Endodermal cell (in vitro differentiated cells): ENCODE results near the gene SLC2A2. TPM values are rescaled to one million over a fixed set of nuclear protein-coding genes. Genes with fewer than 3 reads are reported as not detected.
A peak's percentile ranks its signal among the peaks of the same experiment; 100 is the strongest.

Source experiments
- DNase-seq: peaks from one replicate; pipeline ENCODE4 v3.0.0-alpha.2; 2017
- H3K27ac ChIP-seq: 2 replicates; pipeline ENCODE4 v1.5.1; 2013; ENCODE audit warnings: mild to moderate bottlenecking, low read depth, low read length, moderate library complexity
- H3K27me3 ChIP-seq: 2 replicates; pipeline ENCODE4 v1.6.1; 2013; ENCODE audit warnings: mild to moderate bottlenecking, low read length, moderate library complexity; ENCODE audit not compliant: insufficient read depth, control insufficient read depth, poor library complexity, severe bottlenecking
- H3K36me3 ChIP-seq: 2 replicates; pipeline ENCODE4 v1.7.0; 2013; ENCODE audit warnings: mild to moderate bottlenecking, low read length, moderate library complexity; ENCODE audit not compliant: control insufficient read depth, insufficient read depth
- H3K4me1 ChIP-seq: one replicate; pipeline ENCODE4 v1.7.0; 2013; ENCODE audit warnings: low read length; ENCODE audit not compliant: control insufficient read depth, insufficient read depth
- H3K4me3 ChIP-seq: 2 replicates; pipeline ENCODE4 v1.5.1; 2013; ENCODE audit warnings: mild to moderate bottlenecking, low read length, moderate library complexity
- H3K9ac ChIP-seq: 2 replicates; pipeline ENCODE4 v1.6.1; 2013; ENCODE audit warnings: mild to moderate bottlenecking, low read length, moderate library complexity; ENCODE audit not compliant: poor library complexity, severe bottlenecking; ENCODE audit errors: extremely low read depth
- H3K9me3 ChIP-seq: 2 replicates; pipeline ENCODE4 v1.6.1; 2013; ENCODE audit warnings: mild to moderate bottlenecking, low read length, moderate library complexity; ENCODE audit not compliant: control insufficient read depth
- H3K27ac Mint-ChIP-seq: 2 replicates; pipeline ENCODE4 v1.8.0; 2020; ENCODE audit warnings: mixed read lengths
- H3K27me3 Mint-ChIP-seq: 2 replicates; pipeline ENCODE4 v1.8.0; 2021; ENCODE audit warnings: mild to moderate bottlenecking, mixed read lengths; ENCODE audit not compliant: insufficient read depth
- H3K36me3 Mint-ChIP-seq: 2 replicates; pipeline ENCODE4 v1.8.0; 2020; ENCODE audit warnings: low read depth, mixed read lengths
- H3K4me1 Mint-ChIP-seq: 2 replicates; pipeline ENCODE4 v1.8.0; 2020; ENCODE audit warnings: mixed read lengths
- H3K4me3 Mint-ChIP-seq: 2 replicates; pipeline ENCODE4 v1.8.0; 2020; ENCODE audit warnings: mild to moderate bottlenecking, moderate library complexity, mixed read lengths
- H3K9me3 Mint-ChIP-seq: 2 replicates; pipeline ENCODE4 v1.8.0; 2020; ENCODE audit warnings: mild to moderate bottlenecking, mixed read lengths
- WGBS, 2 experiments: methylation state at CpG; one replicate each; pipeline versions ENCODE4 v1.1.5 to v1.1.7; 2013; ENCODE audit warnings: missing lambda C conversion rate in 2 of 2, mixed read lengths in 1 of 2; ENCODE audit not compliant: insufficient coverage in 1 of 2, insufficient read length in 1 of 2; 5-methylcytosine and 5-hydroxymethylcytosine counted together
- total RNA-seq, 2 donors: library from RNA; stranded (reverse); fragmentation: NEBNext Ultra II Directional in 1 of 2; extraction: Animal tissue kit (Norgen Biotek cat#: 25700) in 1 of 2; gene quantifications; 2 replicates in 1 of 2; 3 replicates in 1 of 2; pipeline ENCODE4 v1.2.1, GENCODE V29; 2021
- TF ChIP-seq, protein P1 (sequence below): fragments of 200-600 bp; sonication (generic); conservative IDR thresholded peaks from 2 replicates; pipeline ENCODE4 v1.5.0; 2021; ENCODE audit warnings: antibody characterized with exemption, mild to moderate bottlenecking

Gene SLC2A2
- total RNA-seq, 2 donors from 2014 or later: 0.24 to 0.51 TPM

DNA sequence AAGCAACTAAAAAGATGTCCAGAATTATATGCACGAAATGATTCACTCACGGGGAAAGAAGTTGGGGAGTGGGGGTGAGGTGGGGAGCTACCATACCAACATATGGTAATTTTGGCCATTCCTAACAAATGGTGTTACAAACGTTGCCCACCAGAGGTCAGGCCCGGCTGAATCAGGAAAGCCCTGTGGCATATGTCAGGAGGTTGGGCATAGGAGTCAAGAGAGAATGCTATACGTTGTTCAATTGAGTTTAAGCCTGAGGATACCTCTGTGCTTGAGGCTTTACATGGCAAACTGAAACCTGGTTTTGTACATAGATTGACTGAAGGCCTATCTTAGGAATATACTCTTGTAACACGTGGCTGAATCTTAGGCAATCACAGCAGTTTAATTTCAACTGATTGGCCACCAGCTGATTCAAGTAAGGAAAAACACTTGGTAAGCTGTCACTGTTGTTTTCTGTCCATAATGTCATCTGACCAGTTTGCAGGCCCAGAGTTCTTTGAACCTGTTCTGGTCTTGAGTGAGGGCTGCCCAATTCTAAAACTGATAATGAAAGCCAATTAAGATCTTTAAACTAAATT lies 23.4 kb upstream of the SLC2A2 start:
- H3K4me3 ChIP-seq: no peak overlapping the region
- DNase-seq: peak; percentile 90
- no peaks in the 10 kb centered on the region for H3K9me3 ChIP-seq
- H3K36me3 Mint-ChIP-seq: no peaks in the 10 kb centered on the region
- no peak overlapping the region for H3K9ac ChIP-seq
- H3K4me1 Mint-ChIP-seq: peaks cover 14% of the 10 kb centered on the region
- no peak overlapping the region for H3K27ac Mint-ChIP-seq
- H3K36me3 ChIP-seq: no peaks in the 10 kb centered on the region
- H3K27ac ChIP-seq: no peak overlapping the region
- H3K4me3 Mint-ChIP-seq: no peak overlapping the region
- H3K27me3 ChIP-seq: no peaks in the 10 kb centered on the region
- TF ChIP-seq, protein P1, sequence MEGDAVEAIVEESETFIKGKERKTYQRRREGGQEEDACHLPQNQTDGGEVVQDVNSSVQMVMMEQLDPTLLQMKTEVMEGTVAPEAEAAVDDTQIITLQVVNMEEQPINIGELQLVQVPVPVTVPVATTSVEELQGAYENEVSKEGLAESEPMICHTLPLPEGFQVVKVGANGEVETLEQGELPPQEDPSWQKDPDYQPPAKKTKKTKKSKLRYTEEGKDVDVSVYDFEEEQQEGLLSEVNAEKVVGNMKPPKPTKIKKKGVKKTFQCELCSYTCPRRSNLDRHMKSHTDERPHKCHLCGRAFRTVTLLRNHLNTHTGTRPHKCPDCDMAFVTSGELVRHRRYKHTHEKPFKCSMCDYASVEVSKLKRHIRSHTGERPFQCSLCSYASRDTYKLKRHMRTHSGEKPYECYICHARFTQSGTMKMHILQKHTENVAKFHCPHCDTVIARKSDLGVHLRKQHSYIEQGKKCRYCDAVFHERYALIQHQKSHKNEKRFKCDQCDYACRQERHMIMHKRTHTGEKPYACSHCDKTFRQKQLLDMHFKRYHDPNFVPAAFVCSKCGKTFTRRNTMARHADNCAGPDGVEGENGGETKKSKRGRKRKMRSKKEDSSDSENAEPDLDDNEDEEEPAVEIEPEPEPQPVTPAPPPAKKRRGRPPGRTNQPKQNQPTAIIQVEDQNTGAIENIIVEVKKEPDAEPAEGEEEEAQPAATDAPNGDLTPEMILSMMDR: peak; percentile 84
- WGBS, 2 experiments: 13% methylated on average over 6 of the region's 6 CpGs
- peaks cover 2% of the 10 kb centered on the region for H3K27me3 Mint-ChIP-seq
- no peaks in the 10 kb centered on the region for H3K9me3 Mint-ChIP-seq
- H3K4me1 ChIP-seq: no peaks in the 10 kb centered on the region

DNA sequence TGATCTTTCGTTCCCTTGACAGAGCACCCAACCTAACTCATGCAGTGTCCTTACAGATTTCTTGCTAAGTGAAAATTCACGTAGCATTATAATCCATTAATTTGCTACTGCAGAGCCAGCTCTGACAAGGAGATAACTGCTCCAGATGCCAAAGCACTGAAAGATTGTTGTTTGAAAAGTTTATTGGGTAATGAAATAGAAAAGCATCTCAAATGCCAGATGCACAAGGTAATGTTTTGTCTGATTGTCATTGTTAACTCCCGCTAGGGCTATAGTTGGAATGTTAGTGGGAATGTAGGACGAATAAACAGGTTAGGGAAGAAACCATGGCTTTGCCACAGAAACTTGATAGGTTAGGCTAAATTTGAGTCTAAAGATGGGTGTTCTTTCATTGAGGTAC lies 20.2 kb upstream of the SLC2A2 start:
- no peak overlapping the region for H3K27ac ChIP-seq
- Mint-ChIP-seq H3K4me1 (peaks cover 29% of the 10 kb centered on the region), H3K9me3 (no peaks in the 10 kb centered on the region), H3K36me3 (no peaks in the 10 kb centered on the region), H3K27me3 (no peaks in the 10 kb centered on the region), H3K27ac (no peak overlapping the region), H3K4me3 (no peak overlapping the region)
- H3K9ac ChIP-seq: no peak overlapping the region
- no peaks in the 10 kb centered on the region for H3K4me1 ChIP-seq
- WGBS, 2 experiments: 78 to 100% methylated on average over 2 to 4 of the region's 4 CpGs
- DNase-seq: no peak
- H3K36me3 ChIP-seq: no peaks in the 10 kb centered on the region
- no peaks in the 10 kb centered on the region for H3K9me3 ChIP-seq
- TF ChIP-seq, protein P1: no peak
- H3K4me3 ChIP-seq: no peak overlapping the region
- no peaks in the 10 kb centered on the region for H3K27me3 ChIP-seq

DNA sequence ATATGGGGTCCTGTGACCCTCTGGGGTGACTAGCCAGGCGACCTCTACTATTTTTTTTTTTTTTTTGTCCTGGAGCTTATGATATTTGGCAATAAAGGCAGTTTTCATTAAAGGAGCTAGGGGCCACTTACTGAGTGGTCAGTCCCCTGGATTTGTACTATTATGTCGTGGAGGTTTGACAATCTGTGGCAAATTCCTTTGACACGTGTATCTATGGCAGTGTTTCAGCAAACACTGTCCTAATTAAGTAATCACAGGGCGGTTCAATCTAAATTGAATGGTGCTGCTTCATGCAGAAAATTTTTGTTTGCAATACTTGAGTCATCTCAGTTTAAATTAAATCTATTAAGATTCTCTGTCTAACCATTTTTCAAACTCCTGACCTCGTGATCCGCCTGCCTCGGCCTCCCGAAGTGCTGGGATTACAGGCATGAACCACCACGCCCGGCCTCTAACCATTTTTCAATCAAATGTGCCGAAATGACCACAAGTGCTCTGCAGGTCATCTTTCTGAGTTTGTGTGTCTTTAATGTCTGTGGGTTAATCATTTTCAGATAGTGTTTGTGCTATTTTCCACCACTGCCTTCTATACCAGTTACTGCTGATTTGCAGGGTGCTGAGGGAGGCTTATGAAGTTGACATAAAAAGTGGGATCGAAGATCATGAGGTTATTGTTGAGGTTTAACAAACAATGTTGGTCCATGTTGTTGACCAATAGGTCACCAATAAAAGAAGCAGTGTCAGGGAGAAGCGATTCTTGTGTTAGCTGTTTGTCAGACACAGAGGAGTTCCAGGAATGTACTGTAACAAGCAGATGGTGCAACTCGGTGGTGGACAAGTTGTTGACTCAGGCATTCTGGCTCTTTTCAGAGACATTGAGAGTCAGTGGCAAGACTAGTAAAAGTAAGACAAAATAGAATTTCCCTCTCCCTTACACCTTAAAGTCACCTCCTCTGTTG lies 18.6 kb upstream of the SLC2A2 start:
- Histone ChIP-seq H3K36me3 (no peaks in the 10 kb centered on the region), H3K4me1 (no peaks in the 10 kb centered on the region), H3K9me3 (no peaks in the 10 kb centered on the region), H3K27me3 (no peaks in the 10 kb centered on the region), H3K9ac (no peak overlapping the region), H3K4me3 (no peak overlapping the region), H3K27ac (no peak overlapping the region)
- TF ChIP-seq, protein P1: no peak
- H3K27me3 Mint-ChIP-seq: no peaks in the 10 kb centered on the region
- 95% methylated on average over 6 to 14 of the region's 14 CpGs for WGBS, 2 experiments
- no peak overlapping the region for H3K4me3 Mint-ChIP-seq
- H3K27ac Mint-ChIP-seq: no peak overlapping the region
- no peaks in the 10 kb centered on the region for H3K36me3 Mint-ChIP-seq
- no peak for DNase-seq
- peaks cover 28% of the 10 kb centered on the region for H3K4me1 Mint-ChIP-seq
- no peaks in the 10 kb centered on the region for H3K9me3 Mint-ChIP-seq
